GM21576 (cell line): ENCODE results near the gene LBH.

ENCODE experiments used
- ATAC-seq: cut with Tn5 transposase; IDR thresholded peaks from one replicate; pipeline ENCODE4 v1.9.1; 2021; ENCODE audit warnings: mild to moderate bottlenecking, moderate library complexity; ENCODE audit not compliant: unreplicated experiment

LBH gene

DNA sequence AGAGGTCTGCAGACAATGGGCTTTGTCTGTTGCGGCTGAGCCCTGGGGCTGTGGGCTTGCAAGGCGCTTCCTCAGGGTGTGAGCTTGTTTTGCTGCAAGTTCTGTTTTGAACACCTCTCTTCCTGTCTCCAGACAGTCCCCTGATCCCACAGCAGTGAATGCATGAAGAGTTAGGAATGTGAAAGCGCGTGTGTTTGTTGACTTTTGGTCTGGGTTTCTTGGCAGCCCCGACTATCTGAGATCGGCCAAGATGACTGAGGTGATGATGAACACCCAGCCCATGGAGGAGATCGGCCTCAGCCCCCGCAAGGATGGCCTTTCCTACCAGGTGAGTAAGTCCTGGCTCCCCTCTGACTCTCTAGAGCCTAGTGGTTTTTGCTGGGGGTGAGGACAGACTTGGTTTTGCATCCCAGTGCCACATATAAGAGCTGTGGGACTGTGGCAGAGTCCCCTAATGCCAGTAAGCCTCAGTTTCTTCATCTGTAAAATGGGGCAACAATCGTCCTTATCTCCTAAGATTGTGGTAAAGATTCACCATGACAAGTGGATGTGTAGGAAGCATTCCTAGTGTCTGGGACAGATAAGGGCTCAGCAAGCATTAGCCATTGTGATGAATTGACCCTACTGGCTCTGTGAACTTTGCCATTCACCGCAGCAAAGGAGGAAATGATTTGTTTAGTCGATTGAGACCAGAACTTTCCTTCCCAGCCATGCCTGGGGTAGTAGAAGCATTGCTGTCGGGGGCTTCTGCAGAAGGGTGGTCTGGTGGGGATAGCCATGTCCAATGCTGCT, 3.0 kb downstream of the LBH start:
- ATAC-seq, result no peak

DNA sequence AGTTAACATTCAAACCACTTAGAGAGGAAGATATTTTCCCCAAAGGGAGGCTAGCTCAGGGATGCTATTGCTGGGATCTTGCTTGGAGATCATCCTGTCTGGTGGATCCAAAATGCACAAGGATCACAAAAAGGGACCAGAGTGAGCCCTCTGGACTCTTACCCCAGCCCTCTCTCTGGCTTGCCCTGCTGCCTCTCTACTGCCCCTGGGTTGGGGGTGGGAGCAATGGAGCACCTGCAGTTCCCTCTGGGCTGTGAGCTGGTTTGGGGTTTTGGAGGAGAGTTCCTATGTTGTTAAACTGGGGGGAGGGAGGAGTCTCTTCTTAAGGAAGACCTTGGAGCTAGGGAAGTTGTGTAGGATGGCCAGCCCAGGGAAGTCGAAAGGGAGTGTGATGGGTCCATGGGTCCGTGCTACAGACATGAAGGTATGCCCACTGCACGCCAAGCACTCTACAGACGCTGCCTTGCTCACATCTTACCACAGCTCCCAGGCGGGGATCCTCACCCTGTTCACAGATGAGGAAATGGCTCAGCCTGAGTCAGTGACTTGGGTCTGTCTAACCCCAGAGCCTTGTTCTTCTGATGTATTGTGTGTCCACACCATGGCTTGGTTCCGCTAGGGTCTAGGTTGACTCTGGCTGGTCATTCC, 3.8 kb downstream of the LBH start:
- no peak for ATAC-seq

DNA sequence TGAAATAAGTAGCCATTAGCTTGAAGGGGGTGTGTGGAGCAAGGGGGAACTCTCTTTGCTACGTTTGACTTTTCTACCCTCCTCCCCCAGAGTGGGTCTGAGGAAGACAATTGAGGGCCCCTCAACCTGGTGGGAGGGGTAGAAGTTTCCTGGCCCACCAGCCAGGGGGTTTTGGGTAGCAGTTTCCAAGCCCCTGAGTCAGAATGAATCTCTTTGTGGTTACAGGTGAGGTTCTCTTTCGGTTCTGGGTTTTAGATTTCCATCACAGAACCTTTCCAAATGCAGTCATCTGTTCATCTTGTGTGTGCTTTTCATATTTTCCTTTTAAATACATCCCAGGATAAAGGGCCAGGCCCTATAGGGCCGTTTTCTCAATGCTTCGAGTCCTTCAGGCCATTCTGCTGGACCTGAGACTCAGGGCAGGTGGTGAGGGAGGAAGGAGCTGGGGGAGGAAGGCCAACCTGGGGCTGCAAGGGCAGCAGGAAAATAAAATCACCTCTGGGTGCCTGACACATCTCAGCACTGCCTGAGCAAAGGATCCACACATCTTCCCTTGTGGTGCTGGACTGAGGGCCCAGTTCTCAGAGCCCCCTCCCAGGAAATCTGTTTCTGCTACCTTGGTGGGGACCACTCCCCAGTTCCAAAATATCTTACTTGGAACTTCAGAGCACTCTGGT, 4.7 kb downstream of the LBH start:
- no peak for ATAC-seq

DNA sequence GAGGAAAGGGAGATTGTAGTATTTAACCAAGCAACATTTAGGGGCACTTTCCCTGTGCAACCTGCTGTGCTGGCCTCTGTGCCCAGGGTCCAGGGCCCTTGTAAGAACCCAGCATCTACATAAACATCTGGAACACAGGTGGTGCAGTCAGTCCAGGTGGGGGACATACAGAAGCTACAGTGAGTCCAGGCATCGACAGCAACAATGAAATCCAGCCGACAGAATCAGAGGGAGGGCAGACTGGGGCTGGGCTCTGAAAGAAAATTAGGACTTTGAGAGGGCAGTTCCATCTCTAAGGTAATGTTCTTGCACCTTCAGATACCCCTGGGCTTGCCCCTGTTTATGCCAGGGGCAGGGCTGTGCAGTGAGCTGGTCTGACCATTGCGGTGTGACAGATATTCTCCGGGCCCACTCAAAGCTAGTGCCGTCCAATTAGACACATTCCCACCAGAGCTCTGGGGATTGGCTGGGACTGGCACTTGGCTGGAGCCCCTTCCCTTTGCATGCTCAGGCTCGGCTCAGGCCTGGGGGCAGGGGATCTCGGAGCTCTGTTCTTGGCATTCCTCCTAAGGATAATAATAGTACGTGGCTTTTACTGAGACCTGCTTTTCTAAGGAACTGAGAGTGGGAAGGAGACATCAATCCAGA, 5.4 kb downstream of the LBH start:
- ATAC-seq, result no peak

DNA sequence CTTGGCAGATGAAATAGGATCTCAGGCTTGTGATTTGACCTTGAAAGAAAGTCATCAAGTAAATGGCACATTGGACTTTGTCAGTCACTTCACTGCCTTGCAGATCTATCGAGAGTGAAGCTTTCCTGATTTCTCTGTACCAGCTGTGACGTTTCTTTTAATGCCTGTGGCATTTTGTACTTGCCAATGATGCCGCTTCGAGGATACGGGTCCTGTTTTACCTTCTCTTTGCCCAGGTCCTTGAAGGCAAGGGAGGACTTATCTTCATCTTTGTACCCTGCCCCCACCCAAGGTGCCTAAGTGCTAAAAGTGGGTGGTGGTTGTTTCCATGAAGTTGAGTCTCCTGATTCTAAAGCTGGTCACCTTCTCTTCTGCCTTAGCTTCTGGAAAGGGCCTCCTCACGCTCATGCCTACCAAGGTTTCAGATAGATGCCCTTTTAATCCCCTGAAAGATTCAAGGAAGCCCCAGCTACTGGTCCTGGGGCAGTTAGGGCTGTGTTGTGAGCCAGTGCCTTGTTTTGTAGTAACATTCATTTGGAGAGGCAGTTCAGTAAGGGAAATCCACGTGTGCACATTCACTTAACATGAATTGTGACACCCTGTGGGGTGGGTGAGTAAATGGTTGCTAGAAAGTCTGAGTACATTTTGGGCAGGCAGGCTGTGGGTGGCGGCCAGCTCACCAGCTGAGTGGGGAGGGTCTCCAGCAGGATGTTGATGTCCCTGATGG, 6.1 kb downstream of the LBH start:
- ATAC-seq, result no peak

DNA sequence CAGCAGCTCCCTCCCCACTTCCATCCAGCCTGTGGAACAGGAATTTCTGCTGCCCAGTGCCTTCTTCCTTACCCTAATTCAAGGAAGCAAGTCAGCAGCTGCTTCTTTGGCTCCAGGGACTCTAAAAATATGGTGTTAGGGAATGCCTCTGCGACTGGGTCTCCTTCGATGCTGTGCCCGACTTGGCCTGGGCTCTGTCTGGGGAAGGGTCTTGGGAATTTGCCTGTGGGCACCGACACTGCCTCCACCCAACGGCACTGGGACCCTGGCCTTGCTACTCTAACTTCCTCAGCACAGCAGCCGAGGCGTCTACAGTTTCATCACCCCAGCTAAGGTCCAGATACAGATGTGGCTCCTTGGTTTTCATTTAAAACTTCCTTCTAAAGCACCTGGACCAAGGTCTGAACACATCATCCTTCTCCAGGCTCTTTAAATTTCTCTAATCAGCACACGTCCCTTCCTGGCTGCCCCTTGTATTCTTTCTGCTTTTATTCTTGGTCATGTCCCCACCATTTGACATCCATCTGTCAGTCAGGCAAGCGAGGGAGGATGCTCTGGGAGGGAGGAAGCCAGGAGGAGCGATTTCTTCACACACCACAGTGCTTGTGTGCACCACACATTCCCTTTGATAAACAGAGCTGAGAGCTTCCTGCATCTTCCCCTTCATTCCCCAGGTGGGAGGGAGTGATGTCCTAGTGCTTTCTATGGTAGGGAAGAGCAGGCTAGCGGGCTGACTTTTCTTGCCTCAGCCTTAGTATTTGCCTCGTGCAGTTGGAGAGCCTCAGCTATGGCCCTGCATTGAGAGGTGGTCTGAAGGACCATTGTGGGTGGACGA, 6.8 kb downstream of the LBH start:
- ATAC-seq, result no peak

DNA sequence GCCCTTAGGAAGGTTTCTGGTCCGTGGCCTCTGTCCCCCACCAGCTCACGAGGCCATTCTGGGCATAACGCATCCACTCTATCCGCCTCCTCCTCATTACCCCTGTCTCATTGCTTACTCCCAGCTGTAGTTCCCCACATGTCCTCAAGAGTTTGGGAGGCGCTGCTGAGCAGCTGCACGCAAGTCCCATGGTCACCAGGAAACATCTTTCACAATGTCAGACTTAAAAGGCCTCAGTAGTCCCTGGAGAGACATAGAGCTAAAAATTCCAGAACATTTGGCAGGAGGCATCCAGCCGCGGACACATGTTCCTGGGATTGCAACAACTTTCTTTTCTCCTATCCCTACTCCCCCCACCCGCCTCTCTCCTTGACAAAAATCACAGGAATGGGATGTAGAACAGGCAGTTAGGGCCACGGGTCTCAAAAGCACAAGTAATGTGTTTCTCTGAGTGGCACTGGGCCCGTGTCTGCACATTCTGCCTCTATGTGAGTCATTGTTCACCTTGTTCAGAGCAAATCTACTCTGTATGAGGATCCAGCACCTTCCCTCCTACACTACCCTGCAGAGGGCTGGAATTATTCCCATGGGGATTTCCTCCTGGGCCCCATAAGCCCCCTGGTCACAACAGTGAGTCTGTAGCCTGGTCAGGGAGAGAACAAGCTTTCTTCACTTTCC, 8.1 kb downstream of the LBH start:
- no peak for ATAC-seq

DNA sequence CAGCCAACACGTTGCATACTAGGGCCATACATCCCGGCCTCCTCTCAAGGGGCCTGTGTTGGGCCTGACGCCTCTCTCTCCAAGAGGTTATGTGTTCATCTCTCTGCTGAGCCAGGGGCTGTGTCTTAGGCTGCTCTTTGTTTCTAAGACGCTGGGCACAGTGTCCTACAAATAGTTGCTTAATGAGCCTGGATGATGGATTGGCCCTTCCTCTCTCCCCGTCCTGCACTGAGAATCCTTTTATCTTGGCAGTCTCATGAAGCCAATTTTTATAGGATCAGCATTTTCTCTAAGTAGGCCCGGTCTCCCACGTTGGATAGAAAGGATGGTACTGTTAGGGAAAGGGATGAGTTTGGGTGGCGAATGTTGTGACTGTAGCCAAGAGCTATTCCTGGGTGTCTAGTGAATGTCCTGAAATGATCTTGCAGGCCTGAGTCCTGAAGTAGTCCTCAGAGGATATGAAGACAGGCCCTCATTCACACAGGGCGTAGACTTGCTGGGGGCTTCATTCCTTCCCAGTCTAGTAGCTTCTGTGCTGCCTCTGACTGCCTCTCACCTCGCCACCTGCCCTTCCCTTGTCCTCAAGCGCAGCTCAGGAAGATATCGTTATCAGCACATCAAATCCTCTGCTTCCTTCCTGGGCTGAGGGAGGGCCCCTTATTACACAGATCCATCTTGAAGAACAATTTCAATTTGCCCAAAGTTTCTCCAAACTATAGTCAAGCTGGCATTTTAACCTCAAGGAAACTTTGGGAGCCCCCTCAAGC, 8.8 kb downstream of the LBH start:
- ATAC-seq, result no peak

DNA sequence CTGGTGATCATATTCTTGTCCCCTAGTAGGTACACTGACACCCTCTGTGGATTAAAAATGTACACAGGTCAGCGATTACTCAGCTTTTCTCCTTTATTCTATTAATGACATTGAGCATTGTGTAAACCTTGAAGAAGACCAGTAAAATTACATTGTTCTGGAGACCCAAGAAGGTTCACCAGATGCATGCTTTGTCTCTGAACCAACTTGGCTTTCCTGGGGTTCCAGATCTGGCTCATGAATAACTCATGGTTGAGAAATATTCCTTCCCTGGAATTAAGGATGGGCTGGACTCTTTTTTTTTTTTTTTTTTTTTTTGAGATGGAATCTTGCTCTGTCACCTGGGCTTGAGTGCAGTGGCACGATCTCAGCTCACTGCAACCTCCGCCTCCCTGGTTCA, 11.9 kb downstream of the LBH start:
- ATAC-seq, result no peak

DNA sequence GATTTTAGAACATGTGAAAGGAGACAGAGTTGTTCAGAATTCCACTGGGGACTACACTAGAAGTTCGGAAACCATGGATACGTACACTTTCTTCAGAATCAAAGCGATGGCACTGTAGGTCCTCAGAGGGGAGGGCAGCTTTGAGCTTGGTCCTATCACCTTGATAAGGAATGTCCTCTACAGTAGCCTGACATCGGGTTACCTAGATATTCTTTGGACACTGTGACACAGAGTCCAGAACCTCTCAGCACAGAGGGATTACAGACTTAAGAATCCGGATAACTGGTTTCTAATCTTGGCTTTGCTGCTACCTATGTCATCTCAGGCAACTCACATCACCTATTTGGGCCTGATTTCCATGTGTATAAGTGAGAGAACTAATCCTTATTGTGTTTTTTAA, 14.0 kb downstream of the LBH start:
- ATAC-seq, result no peak

DNA sequence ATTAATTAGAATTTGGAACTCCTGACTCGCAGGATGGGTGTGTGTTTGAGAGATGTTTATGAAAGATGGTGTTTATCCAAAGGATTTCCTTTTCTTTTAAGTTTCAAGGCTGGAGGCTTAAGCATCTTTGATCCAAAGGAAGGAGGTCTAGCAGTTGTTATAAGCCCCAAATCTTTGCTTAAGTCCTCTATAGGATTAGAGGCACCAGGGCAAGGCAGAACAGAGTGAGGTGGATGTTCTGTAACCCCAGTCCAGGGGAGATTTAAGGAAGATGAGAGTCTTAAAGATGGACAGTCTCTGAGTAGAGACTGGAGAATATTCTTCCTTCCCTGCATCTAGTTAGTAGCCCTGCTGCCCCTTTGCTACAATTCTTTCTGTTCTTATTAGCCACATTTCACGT, 17.5 kb downstream of the LBH start:
- ATAC-seq, result no peak

DNA sequence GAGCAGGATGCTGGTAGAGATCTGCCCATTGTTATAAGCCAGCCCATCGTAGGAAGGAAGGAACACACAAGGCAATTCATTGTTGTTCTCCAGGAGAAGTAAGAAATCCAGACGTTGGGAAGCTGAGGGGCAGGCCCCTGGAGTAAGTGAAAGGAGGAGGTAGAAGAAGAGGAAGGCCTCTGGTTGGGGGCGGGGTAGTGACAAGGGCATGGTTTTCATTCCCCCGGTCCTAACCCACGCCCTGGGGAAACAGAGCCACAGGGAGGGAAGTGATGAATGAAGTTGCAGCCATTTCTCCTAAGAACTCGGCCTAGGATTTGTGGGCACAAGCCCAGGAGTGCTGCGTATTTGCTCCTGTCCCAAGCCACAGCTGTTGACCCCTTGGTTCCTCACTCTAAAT, 18.0 kb downstream of the LBH start:
- ATAC-seq, result no peak

DNA sequence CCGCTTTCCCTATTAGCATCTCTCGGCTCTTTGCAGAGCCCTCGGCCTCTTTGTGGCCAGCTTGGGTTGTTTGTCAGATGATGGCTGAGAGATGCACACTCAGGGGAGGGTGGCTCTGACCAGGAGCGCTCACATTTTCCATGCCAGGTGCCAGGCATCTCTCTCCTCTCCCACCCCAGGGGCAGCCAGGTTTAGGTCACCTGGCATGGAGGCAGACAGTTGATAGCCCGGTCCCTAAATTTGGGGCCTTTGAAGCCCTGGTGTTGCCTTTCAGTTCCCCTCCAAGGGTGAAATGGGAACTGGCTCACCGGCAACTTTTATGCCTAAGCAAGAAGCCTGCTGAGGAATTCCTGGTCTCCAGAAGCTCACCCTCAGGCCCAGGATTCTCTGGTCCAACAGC, 19.1 kb downstream of the LBH start:
- no peak for ATAC-seq

DNA sequence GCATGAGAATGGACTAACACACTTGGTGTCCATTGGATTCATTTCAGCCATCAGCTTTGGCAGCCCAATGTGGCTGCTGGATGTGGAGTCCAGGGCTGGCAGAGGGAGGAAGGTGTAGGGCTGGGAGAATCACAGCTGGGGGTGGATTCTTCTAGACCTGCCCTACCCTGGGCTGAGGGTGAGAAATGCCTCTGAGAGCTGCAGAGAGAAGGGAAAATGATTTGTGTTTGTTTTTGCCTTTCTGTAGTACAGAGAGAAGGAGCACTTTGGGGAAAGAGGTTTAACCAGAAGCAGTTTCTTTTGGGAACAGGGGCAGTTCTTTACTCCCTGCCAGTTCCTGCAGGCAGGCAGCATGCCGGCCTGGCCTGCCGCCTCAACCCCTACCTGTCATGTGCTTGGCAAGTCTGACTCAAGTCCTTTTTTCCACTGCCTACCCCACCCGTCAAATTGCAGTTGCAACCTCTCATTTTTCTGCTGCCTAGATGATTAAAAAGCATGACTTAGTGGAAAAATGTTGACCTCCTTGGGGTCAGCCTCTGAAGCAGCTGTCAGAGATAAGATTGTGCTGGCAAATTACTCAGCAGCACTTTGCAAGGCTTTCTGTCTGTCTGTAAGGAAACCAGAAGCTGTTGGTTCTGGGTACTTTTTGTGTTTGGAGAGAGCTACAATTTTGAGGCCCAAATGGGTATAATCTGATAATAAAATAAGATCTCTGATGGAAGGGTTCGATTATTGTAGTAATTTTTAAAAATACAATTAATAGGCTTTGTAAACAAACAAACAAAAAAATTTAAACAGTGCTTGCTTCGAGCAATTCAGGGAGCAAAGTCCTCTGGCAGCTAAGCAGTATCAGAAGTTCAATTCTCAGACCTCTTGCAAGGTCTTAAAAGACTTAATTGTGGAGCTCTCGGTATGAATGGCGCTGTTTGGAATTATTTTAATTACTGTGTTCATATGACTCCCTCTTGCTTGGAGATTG, 21.7 kb downstream of the LBH start:
- no peak for ATAC-seq

DNA sequence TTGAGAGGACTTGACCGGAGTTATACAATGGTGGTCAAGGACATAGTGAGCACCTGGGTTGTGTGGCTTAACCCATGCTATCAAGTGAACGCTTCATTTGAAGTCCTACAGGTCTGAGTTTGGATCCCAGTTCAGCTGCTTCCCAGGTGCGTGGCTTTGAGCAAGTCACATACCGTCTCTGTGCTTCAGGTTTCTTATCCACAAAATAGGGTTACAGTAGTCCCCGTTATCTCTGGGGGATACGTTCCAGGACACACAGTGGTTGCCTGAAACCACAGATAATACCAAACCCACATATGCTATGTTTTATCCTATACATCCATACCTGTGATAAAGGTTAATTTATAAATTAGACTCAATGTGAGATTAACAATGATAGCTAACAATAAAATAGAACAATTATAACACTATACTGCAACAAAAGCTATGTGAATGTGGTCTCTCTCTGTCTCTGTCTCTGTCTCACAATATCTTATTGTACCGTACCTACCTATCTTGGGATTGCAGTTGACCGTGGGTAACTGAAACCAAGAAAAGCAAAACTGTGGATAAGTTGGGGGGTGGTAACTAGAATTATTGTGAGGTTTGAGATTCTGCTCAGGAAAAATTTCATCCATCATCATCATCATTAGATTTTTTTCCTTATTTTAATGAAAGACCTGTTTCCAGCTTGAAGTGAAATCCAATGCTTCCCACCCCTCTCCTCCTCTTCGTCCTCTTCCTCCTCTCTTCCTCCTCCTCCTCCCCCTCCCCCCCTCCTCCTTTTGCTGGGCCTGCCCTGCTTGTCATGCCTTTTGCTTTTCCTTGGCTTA, 22.7 kb downstream of the LBH start:
- ATAC-seq, result no peak

DNA sequence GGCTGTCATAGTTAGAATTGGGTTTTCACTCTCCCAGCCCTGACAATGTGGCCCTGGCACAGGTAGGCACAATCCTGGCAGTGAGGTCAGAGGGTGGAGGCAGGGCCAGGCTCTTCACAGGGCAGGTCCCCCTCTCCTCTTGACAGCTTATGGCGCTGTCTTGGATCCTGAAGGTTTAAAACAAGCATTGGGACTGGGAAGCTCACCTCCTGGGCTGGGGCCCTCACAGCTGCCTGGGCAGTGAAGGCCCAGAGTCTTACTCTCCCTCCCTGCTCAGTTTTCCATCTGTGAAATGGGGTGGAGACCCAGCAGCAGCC, 23.3 kb downstream of the LBH start:
- ATAC-seq, result no peak

DNA sequence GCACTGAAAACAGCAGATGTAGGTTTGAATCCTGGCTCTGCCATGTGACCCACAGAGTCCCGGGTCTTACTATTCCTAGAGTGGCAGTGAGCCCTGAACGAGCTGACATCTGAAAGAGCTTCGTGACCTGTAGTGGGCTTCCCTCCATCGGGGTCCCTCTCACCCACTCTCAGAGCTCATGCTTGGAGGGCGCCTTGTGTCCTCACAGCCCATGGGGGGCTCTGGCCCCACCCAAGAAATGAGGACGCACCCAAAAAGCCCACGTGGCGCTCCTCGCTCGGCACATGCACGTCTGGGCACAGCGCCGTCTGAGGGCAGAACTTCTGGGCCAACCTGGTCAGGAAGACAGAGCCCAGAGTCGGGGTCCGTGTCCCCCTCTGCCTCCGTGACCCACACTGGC, 23.7 kb downstream of the LBH start:
- ATAC-seq, result no peak
